ENCODE results near the gene PCBD1.
A peak's percentile ranks its signal among the peaks of the same experiment; 100 is the strongest.
"Not testable (repeated sequence)": the region's sequence is repeated elsewhere in the genome, so short reads cannot be mapped to it uniquely, and the experiment has no call there.

PCBD1 gene

GRCh38 chr10:70880077-70880534 is 8.3 kb downstream of the PCBD1 start:
- H3K4me3 ChIP-seq (ENCODE audit: low read depth, low read length) = no peak overlapping the region
- peak; percentile 72 for TF ChIP-seq CTCF (IDR thresholded peaks at IDR 0.05; ENCODE audit: low read depth, low read length)

- no peak for TF ChIP-seq CTCF (IDR thresholded peaks at IDR 0.05; ENCODE audit: low read depth, low read length)
- H3K4me3 ChIP-seq (ENCODE audit: low read depth, low read length) = no peak overlapping the region
Measured at GRCh38 chr10:70879207-70879606, 9.2 kb downstream of the PCBD1 start.

- no peak for TF ChIP-seq CTCF (IDR thresholded peaks at IDR 0.05; ENCODE audit: low read depth, low read length)
- no peak overlapping the region for H3K4me3 ChIP-seq (ENCODE audit: low read depth, low read length)
Measured at GRCh38 chr10:70874061-70874460, 14.3 kb downstream of the PCBD1 start.

- no peak overlapping the region for H3K4me3 ChIP-seq (ENCODE audit: low read depth, low read length)
- no peak for TF ChIP-seq CTCF (IDR thresholded peaks at IDR 0.05; ENCODE audit: low read depth, low read length)
Measured at GRCh38 chr10:70872291-70872690, 16.1 kb downstream of the PCBD1 start.

GRCh38 chr10:70866424-70866823 is 21.9 kb downstream of the PCBD1 start:
- TF ChIP-seq CTCF (IDR thresholded peaks at IDR 0.05; ENCODE audit: low read depth, low read length) = no peak
- no peak overlapping the region for H3K4me3 ChIP-seq (ENCODE audit: low read depth, low read length)

- no peak overlapping the region for H3K4me3 ChIP-seq (ENCODE audit: low read depth, low read length)
- no peak for TF ChIP-seq CTCF (IDR thresholded peaks at IDR 0.05; ENCODE audit: low read depth, low read length)
Measured at GRCh38 chr10:70864935-70865334, 23.4 kb downstream of the PCBD1 start.

- no peak overlapping the region for H3K4me3 ChIP-seq (ENCODE audit: low read depth, low read length)
- no peak for TF ChIP-seq CTCF (IDR thresholded peaks at IDR 0.05; ENCODE audit: low read depth, low read length)
Measured at GRCh38 chr10:70863470-70864160, 24.8 kb downstream of the PCBD1 start.

GRCh38 chr10:70861495-70862197 is 26.7 kb downstream of the PCBD1 start:
- not testable (repeated sequence) for H3K4me3 ChIP-seq (ENCODE audit: low read depth, low read length)
